Fibroblast of lung (primary cell): ENCODE results near the gene CRB1. TPM values are rescaled to one million over a fixed set of nuclear protein-coding genes. Genes with fewer than 3 reads are reported as not detected.

Source experiments
- DNase-seq, 2 donors: peaks; one replicate each; pipeline versions ENCODE4 v3.0.0 to v3.0.0-alpha.2; 2010; ENCODE audit warnings: low read depth in 2 of 2
- H2AFZ ChIP-seq: 2 replicates; pipeline ENCODE4 v1.5.1; 2012; ENCODE audit warnings: low read length, control low read depth, inconsistent platforms
- H3K27ac ChIP-seq: 2 replicates; pipeline ENCODE4 v1.5.1; 2011; ENCODE audit warnings: low read length, control low read depth; ENCODE audit not compliant: insufficient read depth
- H3K27me3 ChIP-seq: 2 replicates; pipeline ENCODE4 v1.5.1; 2011; ENCODE audit warnings: mild to moderate bottlenecking, low read length; ENCODE audit not compliant: control insufficient read depth, insufficient read depth
- H3K36me3 ChIP-seq: 2 replicates; pipeline ENCODE4 v1.5.1; 2011; ENCODE audit warnings: low read length; ENCODE audit not compliant: control insufficient read depth, insufficient read depth
- H3K4me1 ChIP-seq: 2 replicates; pipeline ENCODE4 v1.5.1; 2011; ENCODE audit warnings: low read length; ENCODE audit not compliant: control insufficient read depth, insufficient read depth; ENCODE audit errors: extremely low read depth
- H3K4me2 ChIP-seq: 2 replicates; pipeline ENCODE4 v1.5.1; 2011; ENCODE audit warnings: low read length, control low read depth; ENCODE audit not compliant: insufficient read depth; ENCODE audit errors: extremely low read depth
- H3K4me3 ChIP-seq, 4 experiments: fragments of 200-600 bp in 1 of 4; sonication (generic) in 1 of 4; replicated peaks in 1 of 4; 2 replicates each; pipeline ENCODE4 v1.5.1; 2011 to 2016; ENCODE audit warnings: low read length in 4 of 4, low read depth in 3 of 4, mild to moderate bottlenecking in 3 of 4, control low read depth in 2 of 4, inconsistent platforms in 1 of 4, mixed read lengths in 1 of 4; ENCODE audit not compliant: insufficient read depth in 1 of 4; ENCODE audit errors: control extremely low read depth in 1 of 4
- H3K79me2 ChIP-seq: 2 replicates; pipeline ENCODE4 v1.5.1; 2012; ENCODE audit warnings: mild to moderate bottlenecking, low read length, inconsistent platforms; ENCODE audit not compliant: control insufficient read depth, insufficient read depth
- H3K9ac ChIP-seq: 2 replicates; pipeline ENCODE4 v1.5.1; 2011; ENCODE audit warnings: mild to moderate bottlenecking, low read length, control low read depth; ENCODE audit not compliant: insufficient read depth
- H3K9me3 ChIP-seq: 2 replicates; pipeline ENCODE4 v1.5.1; 2012; ENCODE audit warnings: low read depth, low read length; ENCODE audit not compliant: control insufficient read depth, insufficient read depth
- H4K20me1 ChIP-seq: 2 replicates; pipeline ENCODE4 v1.5.1; 2011; ENCODE audit warnings: low read length; ENCODE audit not compliant: control insufficient read depth, insufficient read depth; ENCODE audit errors: extremely low read depth
- EZH2 ChIP-seq: IDR thresholded peaks from 2 replicates; pipeline ENCODE4 v1.5.1; 2012; ENCODE audit warnings: low read length, control low read depth, mild to moderate bottlenecking; ENCODE audit errors: missing control alignments
- polyA plus RNA-seq, 2 donors: library from polyadenylated mRNA; depleted of rRNA in 1 of 2; stranded (reverse) in 1 of 2; unstranded in 1 of 2; fragments of >200 nt; gene quantifications; 2 replicates each; pipeline ENCODE4 v1.2.1, GENCODE V29; 2011 to 2012; ENCODE audit warnings: missing spikeins in 1 of 2
- total RNA-seq: library from RNA; depleted of rRNA; stranded (reverse); fragments of >200 nt; gene quantifications from 2 replicates; pipeline ENCODE4 v1.2.1, GENCODE V29; 2014
- TF ChIP-seq, protein P1 (sequence below), 2 donors: IDR thresholded peaks in 1 of 2; conservative IDR thresholded peaks in 1 of 2; 1 replicate in 1 of 2; 2 replicates in 1 of 2; pipeline ENCODE4 v1.5.1; 2011 to 2012; ENCODE audit warnings: low read length in 2 of 2, control low read depth in 1 of 2, inconsistent platforms in 1 of 2, low read depth in 1 of 2, mild to moderate bottlenecking in 1 of 2

The CRB1 gene
- total and polyA plus RNA-seq, 2 donors (not counting 1 experiment from before 2014, with no cell fraction given) = 0.05 to 0.66 TPM

DNA sequence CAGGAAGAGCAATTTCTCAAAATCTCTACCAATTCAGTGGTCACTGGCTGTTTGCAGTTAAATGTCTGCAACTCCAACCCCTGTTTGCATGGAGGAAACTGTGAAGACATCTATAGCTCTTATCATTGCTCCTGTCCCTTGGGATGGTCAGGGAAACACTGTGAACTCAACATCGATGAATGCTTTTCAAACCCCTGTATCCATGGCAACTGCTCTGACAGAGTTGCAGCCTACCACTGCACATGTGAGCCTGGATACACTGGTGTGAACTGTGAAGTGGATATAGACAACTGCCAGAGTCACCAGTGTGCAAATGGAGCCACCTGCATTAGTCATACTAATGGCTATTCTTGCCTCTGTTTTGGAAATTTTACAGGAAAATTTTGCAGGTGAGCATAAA is 167.2 kb downstream of the CRB1 start:
- Histone ChIP-seq H3K4me2 (no peak overlapping the region), H3K9ac (no peak overlapping the region), H3K9me3 (no peaks in the 10 kb centered on the region), H3K4me1 (no peaks in the 10 kb centered on the region), H4K20me1 (no peaks in the 10 kb centered on the region), H3K27ac (no peak overlapping the region), H3K36me3 (no peaks in the 10 kb centered on the region), H2AFZ (no peak overlapping the region), H3K4me3 (no peak overlapping the region), H3K27me3 (no peaks in the 10 kb centered on the region), H3K79me2 (no peaks in the 10 kb centered on the region)
- TF ChIP-seq, protein P1, sequence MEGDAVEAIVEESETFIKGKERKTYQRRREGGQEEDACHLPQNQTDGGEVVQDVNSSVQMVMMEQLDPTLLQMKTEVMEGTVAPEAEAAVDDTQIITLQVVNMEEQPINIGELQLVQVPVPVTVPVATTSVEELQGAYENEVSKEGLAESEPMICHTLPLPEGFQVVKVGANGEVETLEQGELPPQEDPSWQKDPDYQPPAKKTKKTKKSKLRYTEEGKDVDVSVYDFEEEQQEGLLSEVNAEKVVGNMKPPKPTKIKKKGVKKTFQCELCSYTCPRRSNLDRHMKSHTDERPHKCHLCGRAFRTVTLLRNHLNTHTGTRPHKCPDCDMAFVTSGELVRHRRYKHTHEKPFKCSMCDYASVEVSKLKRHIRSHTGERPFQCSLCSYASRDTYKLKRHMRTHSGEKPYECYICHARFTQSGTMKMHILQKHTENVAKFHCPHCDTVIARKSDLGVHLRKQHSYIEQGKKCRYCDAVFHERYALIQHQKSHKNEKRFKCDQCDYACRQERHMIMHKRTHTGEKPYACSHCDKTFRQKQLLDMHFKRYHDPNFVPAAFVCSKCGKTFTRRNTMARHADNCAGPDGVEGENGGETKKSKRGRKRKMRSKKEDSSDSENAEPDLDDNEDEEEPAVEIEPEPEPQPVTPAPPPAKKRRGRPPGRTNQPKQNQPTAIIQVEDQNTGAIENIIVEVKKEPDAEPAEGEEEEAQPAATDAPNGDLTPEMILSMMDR (conservative IDR thresholded peaks at IDR 0.05 in 1 of 2, IDR thresholded peaks at IDR 0.05 in 1 of 2; ENCODE audit: low read depth in 1 of 2, low read length in 2 of 2) = no peak
- no peak for TF ChIP-seq EZH2
- DNase-seq = no peak

DNA sequence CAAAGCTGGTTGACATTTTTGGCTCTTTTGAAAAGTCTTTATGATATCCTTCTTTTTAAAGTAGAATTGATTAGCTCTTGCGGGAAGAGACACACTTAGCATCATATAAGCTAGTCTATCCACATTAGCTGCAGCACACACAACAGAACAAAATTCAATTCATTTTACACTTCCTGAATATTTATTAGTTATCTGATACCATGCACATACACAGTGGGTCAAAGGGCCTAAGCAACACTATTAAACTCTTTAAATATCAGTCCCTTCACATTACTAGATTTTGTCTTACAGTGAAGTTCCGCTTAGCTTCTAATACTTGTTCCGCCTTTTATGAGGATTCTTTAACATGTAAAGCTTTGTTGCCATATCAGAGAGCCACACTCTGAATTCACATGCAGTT is 169.5 kb downstream of the CRB1 start:
- no peaks in the 10 kb centered on the region for H3K9me3 ChIP-seq
- H3K4me3 ChIP-seq = no peak overlapping the region
- no peaks in the 10 kb centered on the region for H3K27me3 ChIP-seq
- no peaks in the 10 kb centered on the region for H3K79me2 ChIP-seq
- DNase-seq = no peak
- no peaks in the 10 kb centered on the region for H3K4me1 ChIP-seq
- H3K4me2 ChIP-seq = no peak overlapping the region
- no peak overlapping the region for H2AFZ ChIP-seq
- H3K27ac ChIP-seq = no peak overlapping the region
- H4K20me1 ChIP-seq = no peaks in the 10 kb centered on the region
- no peaks in the 10 kb centered on the region for H3K36me3 ChIP-seq
- H3K9ac ChIP-seq = no peak overlapping the region
- TF ChIP-seq, protein P1 (conservative IDR thresholded peaks at IDR 0.05 in 1 of 2, IDR thresholded peaks at IDR 0.05 in 1 of 2; ENCODE audit: low read depth in 1 of 2, low read length in 2 of 2) = no peak
- TF ChIP-seq EZH2 = no peak

DNA sequence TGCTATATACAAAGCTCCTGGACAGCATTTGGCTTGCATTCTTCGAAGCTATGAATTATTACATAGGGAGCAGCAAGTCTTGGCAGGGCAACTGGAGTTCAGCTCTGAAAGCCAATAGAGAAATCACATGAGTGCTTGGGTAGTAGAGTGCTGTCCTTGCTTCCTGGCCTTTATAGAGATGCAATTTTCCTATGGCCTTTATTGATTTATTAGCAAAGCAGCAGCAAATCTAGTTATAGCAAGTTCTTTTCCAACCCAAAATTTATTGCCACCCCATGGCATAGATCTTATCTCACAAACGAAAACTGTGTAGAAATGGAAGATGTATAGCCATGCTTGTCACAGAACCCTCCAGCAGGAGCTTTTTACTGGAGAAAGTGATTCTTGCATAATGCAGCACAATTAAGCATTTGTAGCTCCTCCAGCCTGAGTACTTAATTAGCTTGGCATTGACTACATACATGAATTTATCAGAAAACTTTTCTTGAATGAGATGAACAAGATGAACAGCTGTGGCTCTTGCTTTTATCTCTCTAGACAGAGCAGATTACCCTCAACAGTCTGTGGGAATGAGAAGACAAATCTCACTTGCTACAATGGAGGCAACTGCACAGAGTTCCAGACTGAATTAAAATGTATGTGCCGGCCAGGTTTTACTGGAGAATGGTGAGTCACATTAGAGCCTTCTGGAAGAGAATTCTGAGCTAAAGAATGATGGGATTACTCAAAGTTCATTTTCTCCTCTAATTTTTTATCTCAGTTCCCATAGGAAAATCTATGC is 170.1 kb downstream of the CRB1 start:
- Histone ChIP-seq H3K9ac (no peak overlapping the region), H3K4me1 (no peaks in the 10 kb centered on the region), H3K4me2 (no peak overlapping the region), H3K36me3 (no peaks in the 10 kb centered on the region), H3K27me3 (no peaks in the 10 kb centered on the region), H2AFZ (no peak overlapping the region), H3K79me2 (no peaks in the 10 kb centered on the region), H3K9me3 (no peaks in the 10 kb centered on the region), H3K4me3 (no peak overlapping the region), H3K27ac (no peak overlapping the region), H4K20me1 (no peaks in the 10 kb centered on the region)
- DNase-seq = peak; percentile 57 to 82
- TF ChIP-seq EZH2 = no peak
- TF ChIP-seq, protein P1 (conservative IDR thresholded peaks at IDR 0.05 in 1 of 2, IDR thresholded peaks at IDR 0.05 in 1 of 2; ENCODE audit: low read depth in 1 of 2, low read length in 2 of 2) = no peak
